ENCODE data around the gene CBR1.

The CBR1 gene

GRCh38 chr21:36034211-36034913 is 35.5 kb upstream of the CBR1 start:
- intact Hi-C loops (cut with DNase I; ENCODE audit: low total_unique reads) = no loop called here
- no peak for DNase-seq
- H3K4me3 ChIP-seq = no peak overlapping the region
- no peak for TF ChIP-seq CTCF (IDR thresholded peaks at IDR 0.05)
- no peak overlapping the region for H3K27ac ChIP-seq
- H3K4me1 ChIP-seq = no peaks in the 10 kb centered on the region
- no peaks in the 10 kb centered on the region for H3K9me3 ChIP-seq
- H3K27me3 ChIP-seq = no peaks in the 10 kb centered on the region
- H3K36me3 ChIP-seq = peaks cover 36 to 64% (median 38%) of the 10 kb centered on the region in 3 donors

GRCh38 chr21:36035381-36035791 is 34.4 kb upstream of the CBR1 start:
- H3K27me3 ChIP-seq = no peaks in the 10 kb centered on the region
- DNase-seq = no peak
- no peak for TF ChIP-seq CTCF (IDR thresholded peaks at IDR 0.05)
- intact Hi-C loops (cut with DNase I; ENCODE audit: low total_unique reads) = no loop called here
- H3K4me3 ChIP-seq = no peak overlapping the region
- no peaks in the 10 kb centered on the region for H3K9me3 ChIP-seq
- no peaks in the 10 kb centered on the region for H3K4me1 ChIP-seq
- H3K36me3 ChIP-seq = peaks cover 36 to 74% (median 38%) of the 10 kb centered on the region in 3 donors
- H3K27ac ChIP-seq = no peak overlapping the region

DNA sequence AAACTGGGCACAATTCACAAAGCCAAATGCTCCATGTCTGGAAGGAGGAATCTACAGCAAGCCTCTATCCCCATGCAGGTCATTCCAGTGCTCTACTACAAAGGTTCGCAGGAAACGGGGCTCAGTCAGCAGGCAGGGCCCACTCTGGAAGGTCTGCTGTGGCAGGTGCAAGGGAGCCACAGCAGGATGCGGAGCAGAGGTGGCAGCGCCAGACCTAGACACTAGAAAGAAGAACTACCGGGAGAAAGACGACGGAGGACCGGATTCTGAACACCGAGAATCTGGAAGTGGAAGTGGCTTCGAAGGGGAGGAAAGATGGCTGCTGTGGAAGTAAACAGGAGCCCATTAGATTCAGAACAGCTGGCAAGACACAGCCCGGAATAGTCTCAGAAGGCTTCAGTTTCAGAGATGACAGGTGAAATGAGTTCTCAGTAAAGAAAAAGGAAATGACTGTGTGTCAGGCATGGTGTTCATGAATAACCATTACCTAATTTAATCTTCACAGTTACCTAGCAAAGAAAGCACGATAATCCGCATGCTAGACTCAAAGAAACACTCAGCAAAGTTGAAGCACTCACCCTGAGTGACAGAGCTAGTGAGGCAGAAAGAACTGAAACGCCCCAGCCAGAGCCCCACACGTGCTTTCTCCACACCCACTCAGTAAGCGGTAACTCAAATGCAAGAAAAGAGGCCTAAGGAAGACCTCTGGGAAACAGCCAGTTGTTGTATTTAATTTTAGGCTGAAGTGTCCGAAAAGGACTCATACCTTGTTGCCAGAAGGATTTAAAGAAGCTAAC is 30.9 kb upstream of the CBR1 start:
- Histone ChIP-seq H3K9me3 (no peaks in the 10 kb centered on the region), H3K4me3 (no peak overlapping the region), H3K36me3 (peaks cover 62 to 95% (median 67%) of the 10 kb centered on the region in 3 donors), H3K4me1 (no peaks in the 10 kb centered on the region), H3K27ac (no peak overlapping the region), H3K27me3 (no peaks in the 10 kb centered on the region)
- intact Hi-C loops (cut with DNase I; ENCODE audit: low total_unique reads) = no loop called here
- DNase-seq = no peak
- TF ChIP-seq CTCF (IDR thresholded peaks at IDR 0.05) = no peak

- TF ChIP-seq CTCF (IDR thresholded peaks at IDR 0.05) = no peak
- no peak for DNase-seq
- Histone ChIP-seq H3K27me3 (no peaks in the 10 kb centered on the region), H3K4me1 (no peaks in the 10 kb centered on the region), H3K36me3 (peaks cover 65 to 95% (median 71%) of the 10 kb centered on the region in 3 donors), H3K27ac (peak overlapping the region in 1 of 2 donors; percentile 49), H3K4me3 (no peak overlapping the region), H3K9me3 (no peaks in the 10 kb centered on the region)
- intact Hi-C loops (cut with DNase I; ENCODE audit: low total_unique reads) = no loop called here
Measured at GRCh38 chr21:36039861-36040260, 30.0 kb upstream of the CBR1 start.

DNA sequence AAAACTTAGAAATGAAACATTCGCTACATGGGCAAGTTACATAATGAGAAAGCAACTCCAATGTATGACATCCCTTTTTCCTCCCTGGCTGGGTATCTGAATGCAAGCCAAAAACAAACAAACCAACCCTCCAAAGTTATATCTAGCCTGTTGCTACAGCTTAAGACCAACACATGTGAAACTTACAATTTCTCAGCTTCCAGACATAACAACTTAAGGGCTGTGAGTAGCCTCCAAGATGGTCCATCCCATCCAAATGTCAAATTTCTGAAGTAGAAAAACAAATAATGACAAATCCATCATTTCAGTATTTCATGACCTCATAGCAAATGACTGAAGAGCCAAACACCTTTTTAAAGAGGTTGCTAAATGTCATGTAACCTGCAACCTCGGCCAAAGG is 29.4 kb upstream of the CBR1 start:
- intact Hi-C loops (cut with DNase I; ENCODE audit: low total_unique reads) = no loop called here
- H3K4me1 ChIP-seq = no peaks in the 10 kb centered on the region
- H3K9me3 ChIP-seq = no peaks in the 10 kb centered on the region
- peak overlapping the region in 1 of 2 donors; percentile 49 for H3K27ac ChIP-seq
- no peak for DNase-seq
- peaks cover 65 to 95% (median 71%) of the 10 kb centered on the region in 3 donors for H3K36me3 ChIP-seq
- H3K4me3 ChIP-seq = no peak overlapping the region
- TF ChIP-seq CTCF (IDR thresholded peaks at IDR 0.05) = no peak
- H3K27me3 ChIP-seq = no peaks in the 10 kb centered on the region
